Mesendoderm (in vitro differentiated cells): ENCODE data around the gene SPRED2.

Source experiments
- DNase-seq: peaks from one replicate; pipeline ENCODE4 v3.0.0; 2013
- H2AK5ac ChIP-seq: 2 replicates; pipeline ENCODE4 v1.6.1; 2013; ENCODE audit warnings: low read length, inconsistent platforms
- H2BK120ac ChIP-seq: 2 replicates; pipeline ENCODE4 v1.6.1; 2013; ENCODE audit warnings: low read depth, mild to moderate bottlenecking, low read length, moderate library complexity, mixed read lengths
- H2BK15ac ChIP-seq: replicated peaks from 2 replicates; pipeline ENCODE4 v1.6.1; 2013; ENCODE audit warnings: low read depth, mild to moderate bottlenecking, moderate library complexity
- H2BK5ac ChIP-seq: 2 replicates; pipeline ENCODE4 v1.6.1; 2013; ENCODE audit warnings: low read length, inconsistent platforms
- H3K18ac ChIP-seq: 2 replicates; pipeline ENCODE4 v1.6.1; 2013; ENCODE audit warnings: mild to moderate bottlenecking, low read length, mixed read lengths
- H3K23ac ChIP-seq: one replicate; pipeline ENCODE4 v1.6.1; 2013; ENCODE audit warnings: low read length
- H3K27ac ChIP-seq: 2 replicates; pipeline ENCODE4 v1.5.1; 2013; ENCODE audit warnings: low read depth, mild to moderate bottlenecking, inconsistent platforms, low read length, moderate library complexity
- H3K27me3 ChIP-seq: 2 replicates; pipeline ENCODE4 v1.6.1; 2013; ENCODE audit warnings: low read length, control low read depth, mild to moderate bottlenecking, inconsistent platforms; ENCODE audit not compliant: insufficient read depth, poor library complexity
- H3K36me3 ChIP-seq: 2 replicates; pipeline ENCODE4 v1.6.1; 2013; ENCODE audit warnings: low read length, inconsistent platforms; ENCODE audit not compliant: control insufficient read depth, insufficient read depth
- H3K4ac ChIP-seq: one replicate; pipeline ENCODE4 v1.6.1; 2013; ENCODE audit warnings: low read depth, mild to moderate bottlenecking, low read length, moderate library complexity
- H3K4me1 ChIP-seq: 2 replicates; pipeline ENCODE4 v1.6.1; 2013; ENCODE audit warnings: low read depth, low read length, inconsistent platforms; ENCODE audit not compliant: control insufficient read depth
- H3K4me2 ChIP-seq: 2 replicates; pipeline ENCODE4 v1.6.1; 2013; ENCODE audit warnings: low read length
- H3K4me3 ChIP-seq: 2 replicates; pipeline ENCODE4 v1.5.1; 2013; ENCODE audit warnings: mild to moderate bottlenecking, low read length
- H3K56ac ChIP-seq: one replicate; pipeline ENCODE4 v1.6.1; 2013; ENCODE audit warnings: low read length
- H3K79me1 ChIP-seq: 2 replicates; pipeline ENCODE4 v1.6.1; 2013; ENCODE audit warnings: low read length, inconsistent platforms
- H3K79me2 ChIP-seq: 2 replicates; pipeline ENCODE4 v1.6.1; 2013; ENCODE audit warnings: mild to moderate bottlenecking, low read length; ENCODE audit not compliant: control insufficient read depth, insufficient read depth
- H3K9ac ChIP-seq: 2 replicates; pipeline ENCODE4 v1.6.1; 2013; ENCODE audit warnings: low read length, inconsistent platforms
- H4K5ac ChIP-seq: one replicate; pipeline ENCODE4 v1.6.1; 2013; ENCODE audit warnings: low read length
- H4K8ac ChIP-seq: one replicate; pipeline ENCODE4 v1.6.1; 2013; ENCODE audit warnings: low read depth, mild to moderate bottlenecking, control low read depth, low read length, moderate library complexity
- WGBS: extraction: QIAGEN DNeasy Blood & Tissue Kit; methylation state at CpG from one replicate; pipeline ENCODE4 v1.1.7; 2013; ENCODE audit warnings: low lambda C conversion rate, missing lambda C conversion rate; ENCODE audit not compliant: insufficient coverage; ENCODE audit errors: extremely low coverage; 5-methylcytosine and 5-hydroxymethylcytosine counted together

SPRED2 gene

GRCh38 chr2:65465124-65465523 is 32.7 kb upstream of the SPRED2 start:
- DNase-seq = no peak
- Histone ChIP-seq H3K9ac (no peak overlapping the region), H2BK120ac (no peak overlapping the region), H3K4me3 (no peak overlapping the region), H3K79me2 (no peaks in the 10 kb centered on the region), H4K5ac (no peak overlapping the region), H3K36me3 (no peaks in the 10 kb centered on the region), H3K27ac (no peak overlapping the region), H2BK15ac (no peak overlapping the region), H3K27me3 (no peaks in the 10 kb centered on the region), H4K8ac (no peak overlapping the region), H3K18ac (no peak overlapping the region), H3K23ac (no peak overlapping the region), H3K4ac (no peak overlapping the region), H3K79me1 (no peaks in the 10 kb centered on the region), H3K56ac (no peak overlapping the region), H2AK5ac (no peak overlapping the region), H2BK5ac (no peak overlapping the region), H3K4me2 (no peak overlapping the region), H3K4me1 (no peaks in the 10 kb centered on the region)
- WGBS = no CpG with 5 or more reads among the region's 5 CpGs

GRCh38 chr2:65464604-65465003 is 32.2 kb upstream of the SPRED2 start:
- no peaks in the 10 kb centered on the region for H3K79me2 ChIP-seq
- H4K5ac ChIP-seq = no peak overlapping the region
- no peak for DNase-seq
- WGBS = no CpG with 5 or more reads among the region's 3 CpGs
- H3K27me3 ChIP-seq = no peaks in the 10 kb centered on the region
- H2BK5ac ChIP-seq = no peak overlapping the region
- H3K79me1 ChIP-seq = no peaks in the 10 kb centered on the region
- H3K9ac ChIP-seq = no peak overlapping the region
- no peak overlapping the region for H3K4me2 ChIP-seq
- no peak overlapping the region for H2BK15ac ChIP-seq
- H2BK120ac ChIP-seq = no peak overlapping the region
- no peak overlapping the region for H3K27ac ChIP-seq
- no peak overlapping the region for H3K23ac ChIP-seq
- no peak overlapping the region for H3K4me3 ChIP-seq
- H2AK5ac ChIP-seq = no peak overlapping the region
- no peak overlapping the region for H4K8ac ChIP-seq
- H3K18ac ChIP-seq = no peak overlapping the region
- H3K4ac ChIP-seq = no peak overlapping the region
- no peaks in the 10 kb centered on the region for H3K36me3 ChIP-seq
- H3K56ac ChIP-seq = no peak overlapping the region
- H3K4me1 ChIP-seq = no peaks in the 10 kb centered on the region

GRCh38 chr2:65458999-65459398 is 26.6 kb upstream of the SPRED2 start:
- Histone ChIP-seq H3K4me1 (no peaks in the 10 kb centered on the region), H3K4me2 (no peak overlapping the region), H2AK5ac (no peak overlapping the region), H3K27ac (no peak overlapping the region), H2BK5ac (no peak overlapping the region), H3K4ac (no peak overlapping the region), H3K56ac (no peak overlapping the region), H4K8ac (no peak overlapping the region), H3K23ac (no peak overlapping the region), H2BK15ac (no peak overlapping the region), H3K36me3 (no peaks in the 10 kb centered on the region), H2BK120ac (no peak overlapping the region), H3K9ac (no peak overlapping the region), H3K4me3 (no peak overlapping the region), H3K27me3 (no peaks in the 10 kb centered on the region), H3K79me1 (no peaks in the 10 kb centered on the region), H4K5ac (no peak overlapping the region), H3K18ac (no peak overlapping the region), H3K79me2 (no peaks in the 10 kb centered on the region)
- DNase-seq = no peak
- no CpG with 5 or more reads among the region's 3 CpGs for WGBS

- H4K5ac ChIP-seq = no peak overlapping the region
- no peaks in the 10 kb centered on the region for H3K79me2 ChIP-seq
- no peak overlapping the region for H3K27ac ChIP-seq
- no peak overlapping the region for H3K9ac ChIP-seq
- no peak overlapping the region for H3K4me2 ChIP-seq
- H3K23ac ChIP-seq = no peak overlapping the region
- no peaks in the 10 kb centered on the region for H3K4me1 ChIP-seq
- no peaks in the 10 kb centered on the region for H3K27me3 ChIP-seq
- H3K36me3 ChIP-seq = no peaks in the 10 kb centered on the region
- WGBS = no CpG with 5 or more reads among the region's 2 CpGs
- no peak overlapping the region for H2BK5ac ChIP-seq
- no peak overlapping the region for H3K56ac ChIP-seq
- H3K4me3 ChIP-seq = no peak overlapping the region
- DNase-seq = no peak
- no peak overlapping the region for H3K18ac ChIP-seq
- H3K4ac ChIP-seq = no peak overlapping the region
- no peak overlapping the region for H2AK5ac ChIP-seq
- no peak overlapping the region for H4K8ac ChIP-seq
- no peak overlapping the region for H2BK15ac ChIP-seq
- no peak overlapping the region for H2BK120ac ChIP-seq
- H3K79me1 ChIP-seq = no peaks in the 10 kb centered on the region
Measured at GRCh38 chr2:65456886-65457285, 24.5 kb upstream of the SPRED2 start.

- H2BK120ac ChIP-seq = no peak overlapping the region
- no peak overlapping the region for H2BK5ac ChIP-seq
- no peak overlapping the region for H2AK5ac ChIP-seq
- H3K4me1 ChIP-seq = no peaks in the 10 kb centered on the region
- H3K79me2 ChIP-seq = no peaks in the 10 kb centered on the region
- no peaks in the 10 kb centered on the region for H3K36me3 ChIP-seq
- H3K4me3 ChIP-seq = no peak overlapping the region
- H4K8ac ChIP-seq = no peak overlapping the region
- no peak overlapping the region for H3K23ac ChIP-seq
- no peak overlapping the region for H2BK15ac ChIP-seq
- no peak overlapping the region for H3K9ac ChIP-seq
- no peak overlapping the region for H3K4ac ChIP-seq
- no peak overlapping the region for H3K18ac ChIP-seq
- no peak overlapping the region for H3K56ac ChIP-seq
- no peaks in the 10 kb centered on the region for H3K79me1 ChIP-seq
- no peak overlapping the region for H3K4me2 ChIP-seq
- H4K5ac ChIP-seq = no peak overlapping the region
- no peak for DNase-seq
- no peaks in the 10 kb centered on the region for H3K27me3 ChIP-seq
- H3K27ac ChIP-seq = no peak overlapping the region
Measured at GRCh38 chr2:65456064-65456463, 23.7 kb upstream of the SPRED2 start.

GRCh38 chr2:65453916-65454315 is 21.5 kb upstream of the SPRED2 start:
- no peak overlapping the region for H4K8ac ChIP-seq
- H3K4me2 ChIP-seq = no peak overlapping the region
- H2BK15ac ChIP-seq = no peak overlapping the region
- H3K4me3 ChIP-seq = no peak overlapping the region
- H3K27ac ChIP-seq = no peak overlapping the region
- no peaks in the 10 kb centered on the region for H3K79me2 ChIP-seq
- WGBS = no CpG with 5 or more reads among the region's 1 CpG
- no peak overlapping the region for H4K5ac ChIP-seq
- H3K79me1 ChIP-seq = no peaks in the 10 kb centered on the region
- H2BK5ac ChIP-seq = no peak overlapping the region
- H3K27me3 ChIP-seq = no peaks in the 10 kb centered on the region
- no peak overlapping the region for H2BK120ac ChIP-seq
- H3K56ac ChIP-seq = no peak overlapping the region
- no peaks in the 10 kb centered on the region for H3K36me3 ChIP-seq
- no peaks in the 10 kb centered on the region for H3K4me1 ChIP-seq
- no peak overlapping the region for H3K9ac ChIP-seq
- no peak for DNase-seq
- no peak overlapping the region for H3K4ac ChIP-seq
- no peak overlapping the region for H3K23ac ChIP-seq
- no peak overlapping the region for H2AK5ac ChIP-seq
- H3K18ac ChIP-seq = no peak overlapping the region
